NCI-H2227 (cell line): ENCODE results near the gene VPS51.

Experiments used
- DNase-seq: peaks from one replicate; lab custom pipeline; 2025; ENCODE audit not compliant: unreplicated experiment; lab: John Stamatoyannopoulos, UW

VPS51 gene

DNA sequence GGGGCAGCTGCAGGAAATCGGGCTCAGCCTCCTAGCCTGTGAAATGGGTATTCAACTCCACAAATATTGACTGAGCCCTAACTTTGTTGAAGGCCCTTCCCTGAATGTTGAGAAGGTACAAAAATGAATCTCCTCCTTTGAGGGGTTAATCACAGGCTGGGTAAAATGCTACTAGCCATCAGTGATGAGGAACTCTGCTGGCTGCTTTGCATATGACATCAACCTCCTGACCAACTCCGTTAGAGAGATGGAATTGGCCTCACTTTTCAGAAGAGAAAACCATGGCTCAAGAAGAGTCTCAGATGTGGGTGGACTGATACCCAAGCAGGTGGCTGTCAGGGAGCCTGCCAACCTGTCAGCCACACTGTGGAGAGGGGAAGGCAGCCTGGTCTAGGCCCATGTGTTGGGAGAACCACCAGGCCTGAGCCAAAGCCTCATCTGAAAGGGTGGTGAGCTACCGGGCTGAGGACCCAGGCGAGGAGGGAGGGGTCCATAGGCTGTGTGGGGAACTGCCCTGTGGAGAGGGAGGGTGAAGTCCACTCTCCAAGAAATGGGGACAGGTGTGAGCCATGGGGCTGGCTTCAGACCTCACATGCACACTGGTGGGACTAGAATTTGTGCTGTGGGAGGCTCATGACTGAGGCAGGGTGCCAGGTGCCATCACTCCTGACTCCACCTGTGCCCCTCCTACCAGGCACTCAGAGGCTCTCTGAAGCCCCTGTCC lies 23.9 kb upstream of the VPS51 start:
- DNase-seq = no peak

DNA sequence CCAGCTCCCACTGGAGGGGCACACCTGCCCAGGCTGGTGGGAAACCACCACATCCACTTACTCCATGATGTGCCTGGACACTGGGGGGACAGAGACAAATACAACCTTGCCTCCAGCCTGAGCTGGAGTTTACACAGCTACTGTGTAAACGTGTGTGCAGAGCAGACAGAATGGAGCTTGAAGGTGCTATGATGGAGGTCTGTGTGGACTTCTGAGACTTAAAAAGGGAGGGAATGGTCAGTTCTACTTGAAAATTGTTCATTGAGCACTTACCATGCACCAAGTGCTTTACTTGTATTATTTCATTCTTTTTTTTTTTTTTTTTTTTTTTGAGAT lies 23.4 kb upstream of the VPS51 start:
- DNase-seq = no peak

DNA sequence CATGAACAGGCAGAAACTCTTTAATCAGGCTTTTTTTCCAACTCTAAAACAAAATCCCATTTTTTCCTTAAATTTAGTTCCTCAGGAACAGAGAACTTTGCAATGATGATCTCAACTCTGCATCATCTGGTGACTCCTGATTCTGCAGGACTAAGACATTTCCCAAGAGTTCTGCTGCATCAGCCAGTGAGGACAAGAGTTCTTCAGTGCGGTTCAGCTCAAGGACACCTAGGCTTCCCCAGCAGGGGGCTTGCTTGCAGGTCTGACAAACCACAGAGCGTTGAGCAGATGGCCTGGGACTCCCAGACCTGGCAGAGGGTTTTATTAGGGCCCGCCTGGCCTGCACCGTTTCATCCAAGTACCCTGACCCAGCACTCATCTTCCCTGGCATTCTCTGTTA lies 18.6 kb upstream of the VPS51 start:
- no peak for DNase-seq

DNA sequence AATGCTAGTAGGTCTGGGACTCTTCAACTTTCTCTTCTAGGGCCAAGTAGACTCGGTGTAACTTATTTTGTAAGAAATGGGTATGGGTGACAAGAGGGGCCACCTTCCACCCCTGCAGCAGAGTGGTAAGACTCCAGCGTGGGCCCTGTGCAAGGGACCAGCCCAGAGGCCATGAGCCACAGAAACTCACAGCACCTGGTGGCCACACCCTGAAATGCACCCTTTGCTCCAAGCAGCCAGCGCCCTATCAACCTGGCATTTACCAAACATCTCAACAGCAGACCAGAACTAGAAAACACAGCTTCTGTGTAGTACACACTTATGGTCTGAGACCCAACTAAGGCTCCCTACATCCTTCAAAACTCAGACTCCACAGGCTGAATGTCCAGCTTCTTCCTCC lies 17.9 kb upstream of the VPS51 start:
- DNase-seq = peak; percentile 48

DNA sequence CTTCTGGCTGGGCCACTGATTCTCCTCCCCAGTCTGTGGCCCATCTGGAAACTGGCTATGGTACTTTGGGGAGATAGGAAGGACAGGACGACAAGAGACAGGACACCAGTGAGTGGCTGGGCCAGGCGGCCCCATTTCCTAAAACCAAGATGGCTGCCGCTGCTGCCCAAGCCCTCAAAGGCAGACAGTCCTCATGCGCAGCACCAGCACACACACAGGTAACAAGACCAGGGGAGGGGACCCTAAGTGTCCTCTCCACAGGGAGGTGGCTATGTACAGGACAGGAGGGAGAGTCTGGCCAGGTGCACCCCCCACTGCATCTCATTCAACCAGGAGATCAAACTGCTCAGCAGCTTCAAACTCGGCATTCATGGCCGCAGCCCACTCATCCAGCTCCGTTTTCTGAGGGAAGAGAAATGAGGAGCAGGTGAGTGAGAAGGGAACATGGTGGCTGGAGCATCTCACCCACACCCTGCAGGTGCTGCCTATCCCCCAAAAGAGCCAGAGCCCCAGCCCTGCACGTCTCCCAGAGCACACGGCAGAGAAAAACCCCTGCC lies 17.1 kb upstream of the VPS51 start:
- DNase-seq = no peak

DNA sequence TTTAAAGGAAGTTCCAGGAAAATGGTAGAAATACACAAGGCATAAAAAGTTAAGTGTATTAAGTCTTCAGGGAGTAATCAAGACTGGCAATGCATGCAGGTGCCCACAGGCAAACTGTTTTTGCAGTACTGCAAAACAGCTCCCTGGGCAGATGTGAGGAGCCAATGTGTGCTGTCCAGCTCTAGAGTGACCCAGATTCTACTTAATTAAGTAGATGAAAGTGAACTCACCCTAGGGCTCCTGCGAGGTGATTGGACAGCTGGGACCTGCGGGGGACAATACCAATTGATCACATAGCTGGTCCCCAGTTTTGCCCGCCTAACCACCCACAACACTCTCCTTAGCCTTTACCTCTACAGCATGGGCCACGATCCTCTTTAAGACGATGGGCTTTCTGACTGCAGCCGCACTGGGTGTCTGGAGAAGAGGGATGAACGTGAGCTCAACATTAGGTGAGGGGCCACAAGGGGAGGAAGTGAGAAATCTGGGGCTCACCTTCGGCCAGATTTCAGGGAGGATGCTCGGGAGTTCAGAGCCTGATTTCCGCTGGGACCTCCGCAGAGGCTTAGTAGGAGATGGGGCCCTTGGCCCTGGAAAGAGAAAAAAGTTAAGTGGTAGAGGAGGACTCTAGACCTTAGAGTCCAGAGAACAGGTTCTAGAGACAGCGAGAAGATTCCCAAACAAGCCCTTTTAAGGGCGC lies 12.7 kb upstream of the VPS51 start:
- DNase-seq = no peak

DNA sequence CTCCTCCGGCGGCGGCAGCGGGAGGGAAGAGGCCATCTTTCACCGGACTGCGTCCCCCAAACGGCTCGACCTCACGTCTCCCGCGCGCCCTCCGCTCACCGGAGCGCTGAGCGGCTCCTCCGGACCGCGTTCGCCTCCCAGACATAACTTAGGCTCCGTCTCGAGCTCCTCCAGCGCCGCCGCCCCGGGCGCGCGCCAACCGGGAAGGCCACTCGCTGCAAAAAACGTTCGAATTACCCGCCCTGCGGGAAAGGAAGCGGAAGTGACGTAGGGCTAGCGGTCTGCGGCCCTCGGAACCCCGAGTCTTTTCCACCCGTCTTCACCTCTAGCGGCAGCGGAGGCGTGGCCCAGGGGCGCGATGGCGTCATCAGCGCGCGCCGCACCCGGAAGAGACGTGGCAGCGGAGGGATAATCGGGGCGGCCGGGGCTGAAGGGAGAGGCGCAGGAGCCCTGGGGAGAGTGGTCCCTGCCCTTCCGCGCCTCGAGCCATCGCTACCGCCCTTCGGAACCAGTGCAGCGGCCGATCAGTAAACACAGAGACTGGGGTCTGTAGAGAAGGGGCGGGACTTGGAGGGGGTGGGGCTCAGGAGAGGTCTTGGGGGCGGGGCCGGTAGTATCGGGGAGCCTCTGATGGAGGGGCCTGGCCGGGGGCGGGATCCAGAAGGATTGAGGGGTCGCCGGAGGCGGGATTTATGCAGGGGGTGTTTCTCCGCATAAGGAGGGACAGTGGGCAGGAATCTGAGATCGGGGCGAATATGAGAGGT lies 12.0 kb upstream of the VPS51 start, which contains the start of the genes CDCA5 and ZFPL1:
CDCA5 (minus strand) TSS at position 207 of the 764 bp plus-strand sequence; CDS start at position 145, 62 bp downstream.
ZFPL1 (plus strand) TSS at position 389 of the 764 bp plus-strand sequence. CDS start 477 bp downstream, outside the sequence.
- DNase-seq = peak; percentile 98

DNA sequence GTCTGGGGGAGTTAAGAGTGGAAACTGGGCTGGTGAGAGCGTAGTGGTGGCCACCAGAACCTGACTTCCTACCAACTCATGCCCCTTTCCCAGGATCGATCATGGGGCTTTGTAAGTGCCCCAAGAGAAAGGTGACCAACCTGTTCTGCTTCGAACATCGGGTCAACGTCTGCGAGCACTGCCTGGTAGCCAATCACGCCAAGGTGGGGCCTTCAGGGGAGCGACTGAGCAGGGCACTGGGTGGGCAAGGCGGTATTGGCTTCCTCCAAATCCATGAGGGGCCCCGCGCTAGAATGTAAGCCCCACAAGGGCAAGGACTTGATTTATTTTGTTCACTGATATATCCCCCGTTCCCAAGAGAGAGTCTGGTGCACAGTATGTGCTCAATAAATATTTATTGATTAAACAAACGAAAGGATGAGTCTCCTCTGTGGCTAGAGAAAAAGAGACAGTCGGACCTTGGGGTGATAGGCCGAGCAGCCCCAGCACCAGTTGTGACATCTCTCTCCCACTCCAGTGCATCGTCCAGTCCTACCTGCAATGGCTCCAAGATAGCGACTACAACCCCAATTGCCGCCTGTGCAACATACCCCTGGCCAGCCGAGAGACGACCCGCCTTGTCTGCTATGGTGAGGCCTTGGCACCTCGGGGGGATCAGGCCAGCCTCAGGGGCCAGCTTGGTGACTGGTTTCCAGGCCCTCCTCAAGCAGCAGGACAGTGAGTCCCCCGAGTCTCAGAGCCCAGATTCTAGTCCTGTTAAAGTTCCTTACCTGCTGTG lies 11.2 kb upstream of the VPS51 start:
- no peak for DNase-seq

DNA sequence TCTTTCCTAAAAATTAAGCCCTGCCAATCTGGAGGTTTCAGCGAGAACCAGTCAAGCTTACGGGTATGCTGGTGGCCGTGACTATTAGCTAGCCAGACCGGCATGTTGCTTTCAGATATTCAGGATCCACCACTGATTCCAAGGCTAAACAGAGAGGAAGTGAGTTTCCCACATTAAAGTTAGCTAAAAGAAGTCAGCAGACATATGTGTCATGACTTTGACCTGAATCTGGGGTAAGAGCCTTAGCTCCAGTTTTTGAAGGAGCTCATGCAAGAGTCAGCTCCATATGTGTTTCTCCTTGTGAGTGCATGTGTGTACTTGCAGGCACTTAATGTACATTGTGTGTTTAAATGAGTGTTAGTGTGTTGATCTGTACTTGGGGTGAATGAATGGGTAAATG lies 10.6 kb upstream of the VPS51 start:
- DNase-seq = no peak

DNA sequence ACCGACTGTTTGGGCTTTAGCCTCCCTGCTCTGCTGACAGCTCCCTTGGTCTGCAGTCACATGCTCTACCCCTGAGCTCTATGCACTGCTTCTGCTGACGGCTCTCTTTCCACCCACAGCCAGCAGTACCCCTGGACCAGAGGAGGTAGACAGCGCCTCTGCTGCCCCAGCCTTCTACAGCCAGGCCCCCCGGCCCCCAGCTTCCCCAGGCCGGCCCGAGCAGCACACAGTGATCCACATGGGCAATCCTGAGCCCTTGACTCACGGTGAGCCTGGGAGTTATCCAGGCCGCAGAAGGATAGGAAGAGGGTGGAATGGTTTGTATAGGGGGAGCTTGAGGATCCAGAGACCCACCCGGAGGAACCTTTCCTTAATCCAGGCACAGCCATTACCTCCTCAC lies 9.2 kb upstream of the VPS51 start:
- no peak for DNase-seq

DNA sequence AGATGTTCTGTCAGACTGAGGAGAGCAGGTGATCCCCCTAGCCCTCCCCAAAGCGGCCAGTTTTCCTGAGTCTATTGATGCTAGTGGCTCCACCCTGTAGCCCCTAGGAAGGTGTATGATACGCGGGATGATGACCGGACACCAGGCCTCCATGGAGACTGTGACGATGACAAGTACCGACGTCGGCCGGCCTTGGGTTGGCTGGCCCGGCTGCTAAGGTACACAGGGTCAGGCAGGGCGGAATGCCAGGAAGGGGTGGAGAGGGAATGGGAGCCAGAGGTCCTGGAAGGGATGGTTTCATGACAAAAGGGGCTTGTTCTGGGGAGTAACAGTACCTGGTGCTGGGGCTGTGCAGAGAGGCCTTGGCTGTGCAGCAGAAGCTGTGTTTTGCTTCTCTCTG lies 8.8 kb upstream of the VPS51 start:
- no peak for DNase-seq

DNA sequence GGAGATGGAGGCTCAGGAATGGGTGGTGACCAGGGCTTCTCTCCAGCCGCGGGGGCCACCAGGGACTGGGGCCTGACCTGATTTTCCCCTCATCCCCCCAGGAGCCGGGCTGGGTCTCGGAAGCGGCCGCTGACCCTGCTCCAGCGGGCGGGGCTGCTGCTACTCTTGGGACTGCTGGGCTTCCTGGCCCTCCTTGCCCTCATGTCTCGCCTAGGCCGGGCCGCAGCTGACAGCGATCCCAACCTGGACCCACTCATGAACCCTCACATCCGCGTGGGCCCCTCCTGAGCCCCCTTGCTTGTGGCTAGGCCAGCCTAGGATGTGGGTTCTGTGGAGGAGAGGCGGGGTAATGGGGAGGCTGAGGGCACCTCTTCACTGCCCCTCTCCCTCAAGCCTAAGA lies 8.2 kb upstream of the VPS51 start:
- no peak for DNase-seq

DNA sequence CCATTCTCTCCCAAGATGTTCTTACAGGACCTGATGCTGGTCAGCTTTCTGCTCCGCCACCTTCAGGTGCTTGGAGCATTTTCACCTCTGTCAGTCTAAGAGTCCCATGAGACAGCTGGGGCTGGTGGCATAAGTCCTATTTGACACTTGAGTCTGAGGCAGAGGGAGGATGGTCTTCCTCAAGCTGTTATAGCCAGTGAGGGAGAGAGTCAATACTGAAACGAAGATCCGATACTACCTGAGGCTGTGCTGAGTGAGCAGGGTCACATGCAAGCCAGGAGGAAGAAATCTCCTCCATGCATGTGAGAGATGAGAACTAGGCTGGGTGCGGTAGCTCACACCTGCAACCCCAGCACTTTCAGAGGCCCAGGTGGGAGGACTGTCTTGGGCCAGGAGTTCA lies 6.4 kb upstream of the VPS51 start:
- no peak for DNase-seq

DNA sequence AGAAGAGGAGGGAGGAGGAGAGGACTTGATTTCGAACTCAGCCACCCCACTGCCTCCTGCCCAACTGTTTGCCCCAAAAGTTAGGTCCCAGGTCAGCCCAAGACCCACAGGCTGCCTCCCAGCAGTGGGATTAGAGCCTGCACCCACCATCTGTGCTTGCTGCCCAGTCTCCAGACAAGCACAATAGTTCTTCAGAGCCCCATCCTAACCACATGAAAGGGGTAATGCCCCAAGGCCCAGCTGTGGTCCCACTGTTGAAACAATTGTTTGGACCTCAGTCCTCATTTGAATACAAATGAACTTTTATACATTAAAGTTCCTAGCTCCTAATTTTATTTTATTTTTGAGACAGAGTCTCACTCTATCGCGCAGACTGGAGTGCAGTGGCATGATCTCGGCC lies 5.4 kb upstream of the VPS51 start:
- no peak for DNase-seq

DNA sequence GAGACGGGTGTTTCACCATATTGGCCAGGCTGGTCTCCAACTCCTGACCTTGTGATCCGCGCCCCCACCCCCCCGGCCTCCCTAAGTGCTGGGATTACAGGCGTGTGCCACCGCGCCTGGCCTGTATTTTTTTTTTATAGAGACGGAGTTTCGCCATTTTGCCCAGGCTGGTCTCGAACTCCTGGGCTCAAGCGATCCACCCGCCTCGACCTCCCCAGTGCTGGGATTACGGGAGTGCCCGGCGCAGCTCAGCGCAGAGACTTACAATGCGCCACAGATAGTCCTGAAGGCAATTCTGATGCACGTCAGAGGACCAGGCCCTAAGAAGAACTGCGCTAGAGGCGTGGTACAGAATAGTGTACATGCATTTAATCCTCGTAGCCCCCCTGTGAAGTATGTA lies 587 bp upstream of the VPS51 start:
- DNase-seq = no peak

DNA sequence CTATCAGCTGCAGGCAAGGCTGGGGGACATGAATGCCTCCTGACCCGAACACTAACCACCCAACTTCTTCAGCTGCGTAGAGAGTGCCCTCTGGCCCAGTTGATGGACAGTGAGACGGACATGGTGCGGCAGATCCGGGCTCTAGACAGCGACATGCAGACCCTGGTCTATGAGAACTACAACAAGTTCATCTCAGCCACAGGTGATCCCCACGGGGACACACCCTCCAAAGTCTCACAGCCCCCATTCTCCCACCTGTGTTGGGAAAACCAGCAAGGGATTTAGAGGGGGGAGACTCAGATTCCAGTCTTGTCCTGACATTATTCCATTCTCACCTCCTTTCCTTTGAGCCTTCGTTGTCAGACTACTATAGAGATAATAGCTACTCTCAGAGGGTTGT lies 912 bp downstream of the VPS51 start:
- no peak for DNase-seq

DNA sequence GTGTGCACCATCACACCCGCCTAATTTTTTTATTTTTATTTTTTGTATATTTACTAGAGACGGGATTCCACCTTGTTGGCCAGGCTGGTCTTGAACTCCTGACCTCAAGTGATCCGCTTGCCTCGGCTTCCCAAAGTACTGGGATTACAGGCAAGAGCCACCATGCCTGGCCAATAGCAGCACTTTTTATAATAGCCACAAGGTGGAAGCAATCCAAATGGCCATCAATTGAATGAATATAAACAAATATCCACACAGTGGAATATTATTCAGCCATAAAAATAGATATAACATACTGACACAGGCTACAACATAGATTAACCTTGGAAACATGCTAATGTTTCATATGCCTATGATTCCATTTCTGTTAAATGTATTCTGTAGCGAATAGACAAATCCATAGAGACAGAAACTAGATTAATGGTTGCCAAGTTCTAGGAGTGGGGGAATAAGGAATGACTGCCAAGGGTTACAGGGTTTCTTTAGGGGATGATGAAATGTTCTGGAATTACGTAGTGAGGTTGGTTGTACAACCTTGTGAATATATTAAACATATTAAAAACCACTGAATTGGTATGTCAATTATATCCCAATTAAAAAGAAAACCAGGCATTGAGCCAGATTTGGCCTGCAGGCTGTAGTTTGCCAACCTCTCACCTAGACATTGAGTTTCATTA lies 4.8 kb downstream of the VPS51 start:
- DNase-seq = no peak

DNA sequence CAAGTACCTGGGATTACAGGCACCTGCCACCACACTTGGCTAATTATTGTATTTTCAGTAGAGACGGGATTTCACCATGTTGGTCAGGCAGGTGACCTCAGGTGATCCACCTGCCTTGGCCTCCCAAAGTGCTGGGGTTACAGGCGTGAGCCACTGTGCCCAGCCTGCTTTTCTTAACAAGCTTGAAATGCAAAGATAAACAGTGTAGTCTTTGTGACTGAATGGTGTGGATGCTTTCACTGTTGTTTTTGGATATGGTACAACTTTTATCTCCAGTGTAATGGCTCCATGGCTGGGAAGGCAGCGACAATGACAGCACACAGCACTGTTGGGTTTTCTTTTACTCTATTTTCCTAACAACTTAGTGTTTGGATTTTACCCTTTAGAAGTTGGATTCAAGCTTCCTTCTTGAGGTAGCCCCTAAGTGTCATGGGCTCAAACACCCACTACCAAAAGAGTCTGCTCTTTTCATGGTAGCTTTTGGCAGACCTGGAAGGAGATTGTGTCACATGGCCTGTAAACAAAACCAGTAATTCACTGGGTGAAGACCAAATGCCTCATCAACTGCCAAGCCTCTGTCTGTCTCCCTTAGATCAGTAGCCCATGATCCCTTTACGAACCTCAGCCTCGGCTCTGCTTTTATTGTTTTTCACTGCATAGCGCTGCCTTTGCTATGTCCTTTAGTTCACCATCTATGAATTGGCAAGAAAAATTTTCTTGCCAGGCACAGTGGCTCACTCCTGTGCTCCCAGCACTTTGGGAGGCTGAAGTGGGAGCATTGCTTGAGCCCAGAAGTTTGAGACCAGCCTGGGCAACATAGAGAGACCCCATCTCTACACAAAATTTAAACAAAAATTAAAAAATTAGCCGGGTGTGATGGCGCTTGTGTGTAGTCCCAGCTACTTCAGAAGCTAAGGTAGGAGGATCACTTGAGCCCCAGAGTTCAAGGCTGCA lies 6.4 kb downstream of the VPS51 start:
- no peak for DNase-seq

DNA sequence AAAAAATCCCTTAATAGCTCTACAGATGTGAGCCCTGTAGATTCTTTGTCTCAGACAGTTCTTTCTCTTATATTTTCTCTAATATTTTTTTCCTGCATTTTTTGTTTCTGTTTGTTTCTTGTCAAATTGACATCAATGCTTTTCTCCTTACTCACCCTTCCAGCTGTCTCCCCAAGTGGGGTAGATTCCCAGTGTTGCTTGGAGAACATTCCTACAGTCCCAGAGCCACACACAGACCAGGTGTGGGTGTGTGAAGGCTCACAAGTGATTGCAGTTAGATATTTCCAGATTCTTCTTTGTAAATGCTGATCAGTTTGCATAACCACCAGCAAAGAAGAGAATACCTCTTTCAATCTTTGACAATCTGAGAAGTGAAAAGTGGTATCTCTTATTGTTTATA lies 7.5 kb downstream of the VPS51 start:
- DNase-seq = no peak
